LNCAP (cell line): ENCODE data around the gene GALNT4.

ENCODE experiments used
- TF ChIP-seq, protein P1 (sequence below): fragments of 450-650 bp; IDR thresholded peaks from 2 replicates; pipeline ENCODE4 v1.5.1; 2017; ENCODE audit warnings: mild to moderate bottlenecking

GALNT4 gene

DNA sequence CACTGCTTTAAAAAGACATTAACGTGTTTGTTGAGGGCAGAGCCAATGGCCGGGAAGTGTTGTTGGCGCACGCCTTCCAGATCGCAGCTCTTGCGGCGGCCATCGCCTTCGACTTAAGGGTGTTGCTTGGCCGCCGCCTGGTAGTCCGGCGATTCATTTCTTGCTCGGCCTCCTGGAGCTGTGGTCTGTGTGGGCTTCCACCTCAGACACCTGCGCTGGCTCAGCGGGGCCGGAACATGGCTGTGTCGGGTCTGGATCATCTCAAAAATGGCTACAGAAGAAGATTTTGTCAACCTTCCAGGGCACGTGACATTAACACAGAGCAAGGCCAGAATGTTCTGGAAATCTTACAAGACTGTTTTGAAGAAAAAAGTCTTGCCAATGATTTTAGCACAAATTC is 24.7 kb downstream of the GALNT4 start:
- TF ChIP-seq, protein P1, sequence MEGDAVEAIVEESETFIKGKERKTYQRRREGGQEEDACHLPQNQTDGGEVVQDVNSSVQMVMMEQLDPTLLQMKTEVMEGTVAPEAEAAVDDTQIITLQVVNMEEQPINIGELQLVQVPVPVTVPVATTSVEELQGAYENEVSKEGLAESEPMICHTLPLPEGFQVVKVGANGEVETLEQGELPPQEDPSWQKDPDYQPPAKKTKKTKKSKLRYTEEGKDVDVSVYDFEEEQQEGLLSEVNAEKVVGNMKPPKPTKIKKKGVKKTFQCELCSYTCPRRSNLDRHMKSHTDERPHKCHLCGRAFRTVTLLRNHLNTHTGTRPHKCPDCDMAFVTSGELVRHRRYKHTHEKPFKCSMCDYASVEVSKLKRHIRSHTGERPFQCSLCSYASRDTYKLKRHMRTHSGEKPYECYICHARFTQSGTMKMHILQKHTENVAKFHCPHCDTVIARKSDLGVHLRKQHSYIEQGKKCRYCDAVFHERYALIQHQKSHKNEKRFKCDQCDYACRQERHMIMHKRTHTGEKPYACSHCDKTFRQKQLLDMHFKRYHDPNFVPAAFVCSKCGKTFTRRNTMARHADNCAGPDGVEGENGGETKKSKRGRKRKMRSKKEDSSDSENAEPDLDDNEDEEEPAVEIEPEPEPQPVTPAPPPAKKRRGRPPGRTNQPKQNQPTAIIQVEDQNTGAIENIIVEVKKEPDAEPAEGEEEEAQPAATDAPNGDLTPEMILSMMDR, result no peak

DNA sequence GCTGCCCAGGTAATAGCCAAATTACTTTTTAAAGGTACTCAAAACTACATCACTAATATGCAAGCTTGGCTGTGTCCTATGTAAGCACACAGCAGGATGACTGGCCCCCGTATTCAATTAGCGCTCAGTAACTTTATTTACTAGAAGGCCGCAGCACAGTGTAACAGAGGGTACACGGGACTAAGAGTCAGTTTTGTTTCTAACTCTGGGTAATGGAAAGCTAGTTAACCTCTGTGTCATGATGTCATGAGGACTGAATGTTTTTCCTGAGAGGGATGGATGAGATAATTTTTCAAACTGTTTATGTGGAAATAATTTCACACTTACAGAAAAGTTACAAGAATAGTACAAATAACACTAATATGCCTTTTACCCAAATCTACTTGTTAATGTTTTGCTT is 27.1 kb downstream of the GALNT4 start:
- TF ChIP-seq, protein P1, result no peak

DNA sequence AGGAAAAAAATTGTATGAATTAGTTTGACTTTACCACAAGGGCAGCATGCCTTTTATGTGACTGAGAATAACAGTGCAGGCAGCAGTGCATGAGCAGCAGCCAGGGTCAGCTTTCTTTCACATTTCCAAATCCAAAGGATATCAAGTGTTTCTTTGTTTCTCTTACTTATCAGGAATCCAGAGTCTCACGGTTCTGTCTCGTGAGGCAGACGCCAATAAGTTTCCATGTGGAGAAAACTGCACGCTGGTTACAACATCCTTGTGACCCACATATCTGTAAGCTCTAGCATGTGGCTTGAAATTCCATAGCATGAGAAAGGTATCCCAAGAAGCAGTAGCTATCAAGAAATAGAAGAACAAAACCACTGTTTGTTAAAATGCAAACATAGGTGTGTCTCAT is 27.6 kb downstream of the GALNT4 start:
- TF ChIP-seq, protein P1, result no peak

DNA sequence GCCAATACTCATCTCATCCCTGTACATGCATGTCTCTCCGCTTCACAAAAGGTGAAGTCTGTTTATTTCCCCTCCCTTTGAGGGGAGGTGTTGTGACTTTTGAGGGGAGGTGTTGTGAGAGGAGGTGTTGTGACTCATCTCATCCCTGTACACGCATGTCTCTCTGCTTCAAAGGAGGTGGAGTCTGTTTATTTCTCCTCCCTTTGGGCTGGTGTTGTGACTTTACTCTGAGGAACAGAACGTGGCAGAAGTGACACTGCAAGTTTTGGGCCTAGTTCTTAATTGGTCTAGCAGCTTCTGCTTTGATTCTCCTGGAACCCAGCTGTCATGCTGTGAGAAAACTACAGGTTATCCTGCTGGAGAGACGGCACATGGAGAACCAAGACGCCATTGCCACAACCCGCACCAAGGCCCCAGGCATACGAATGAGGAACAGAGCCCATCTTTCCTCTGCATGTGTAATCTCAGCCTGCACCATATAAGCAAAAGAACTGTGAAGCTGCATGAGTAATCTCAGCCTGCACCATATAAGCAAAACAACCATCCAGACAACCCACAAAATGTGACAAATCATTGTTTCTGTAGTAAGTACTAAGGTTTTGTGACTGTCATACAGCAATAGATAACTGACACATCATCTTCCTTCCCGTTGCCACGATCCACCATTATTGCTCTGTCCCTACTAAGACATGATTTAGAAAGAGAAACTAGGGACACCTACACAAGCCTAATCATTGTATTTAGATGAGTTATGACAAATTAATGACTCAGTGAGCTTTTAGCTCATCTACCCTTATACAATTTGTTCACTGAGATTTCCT is 30.0 kb downstream of the GALNT4 start:
- TF ChIP-seq, protein P1, result no peak

DNA sequence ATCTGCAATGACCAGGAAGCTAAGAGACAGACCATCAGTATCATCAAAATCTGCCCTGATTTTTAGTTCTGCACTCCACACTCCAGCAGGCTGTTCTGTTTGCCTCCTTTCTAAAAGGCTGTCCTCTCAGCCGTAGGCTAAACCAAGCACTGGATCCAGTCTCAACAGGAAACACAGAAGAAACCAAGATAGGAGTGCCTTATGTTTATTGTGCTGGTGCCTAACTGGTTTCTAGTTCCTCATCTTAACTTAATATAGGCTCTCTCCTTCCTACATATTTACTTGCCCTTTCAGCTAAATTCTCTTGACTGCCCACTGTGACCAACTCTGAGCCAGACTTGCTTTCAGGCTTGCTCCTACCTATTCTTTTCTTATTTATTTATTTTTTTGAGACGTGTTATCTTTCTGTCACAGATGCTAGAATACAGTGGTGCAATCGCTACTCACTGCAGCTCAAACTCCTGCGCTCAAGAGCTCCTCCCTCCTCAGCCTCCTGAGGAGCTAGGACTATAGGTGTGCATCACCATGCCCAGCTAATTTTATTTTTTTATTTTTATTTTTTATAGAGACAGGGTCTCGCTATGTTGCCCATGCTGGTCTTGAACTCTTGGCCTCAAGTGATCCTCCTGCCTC is 30.8 kb downstream of the GALNT4 start:
- TF ChIP-seq, protein P1, result no peak

DNA sequence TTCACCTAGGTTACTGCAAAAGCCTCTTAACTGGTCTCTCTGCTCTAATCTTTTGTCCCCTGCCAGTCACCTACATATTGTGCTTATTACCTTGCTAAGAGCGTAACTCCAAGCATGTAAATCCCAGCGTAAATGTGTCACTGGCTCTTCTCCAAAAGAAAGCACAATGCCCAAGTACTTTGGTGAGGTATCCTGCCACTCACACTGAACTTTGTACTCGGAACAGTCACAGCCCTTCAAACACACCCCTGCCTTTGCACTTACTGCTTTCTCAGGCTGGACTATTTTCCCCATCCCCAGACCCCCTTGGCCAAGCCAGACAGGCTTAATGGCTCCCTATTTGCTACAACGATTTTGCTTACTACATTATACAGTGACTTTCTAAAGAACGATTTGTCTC is 31.7 kb downstream of the GALNT4 start:
- TF ChIP-seq, protein P1, result no peak

DNA sequence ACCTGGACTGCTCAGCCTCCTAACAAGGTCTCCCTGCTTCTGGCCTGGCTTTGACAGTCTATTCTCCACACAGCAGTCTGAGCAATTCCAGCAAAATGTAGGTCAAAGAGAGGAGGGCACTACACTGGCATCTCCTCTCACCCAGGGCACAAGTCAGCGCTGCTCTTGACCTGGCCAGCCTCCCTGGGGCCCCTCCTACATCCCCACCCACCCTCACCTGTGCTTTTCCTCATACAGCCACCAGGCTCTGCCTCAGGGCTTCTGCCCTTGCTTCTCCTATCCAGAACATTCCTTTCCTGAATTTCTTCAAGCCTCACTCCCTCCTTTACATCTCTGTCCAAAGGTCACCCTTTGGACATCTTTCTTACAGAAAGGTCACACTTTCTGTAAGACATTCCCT is 33.7 kb downstream of the GALNT4 start:
- TF ChIP-seq, protein P1, result no peak
